Keratinocyte (primary cell): Measurements from ENCODE around the gene TMEM132D.

ENCODE experiments used
- CTCF ChIP-seq, 3 experiments: IDR thresholded peaks in 1 of 3; conservative IDR thresholded peaks in 1 of 3; optimal IDR thresholded peaks in 1 of 3; 2 replicates in 2 of 3; 3 replicates in 1 of 3; pipeline versions ENCODE3 to v1.5.1; 2011; ENCODE audit warnings: low read length in 3 of 3, mild to moderate bottlenecking in 3 of 3, moderate library complexity in 2 of 3, control low read depth in 1 of 3, inconsistent platforms in 1 of 3; ENCODE audit not compliant: insufficient read depth in 2 of 3; ENCODE audit errors: extremely low read depth in 1 of 3
- EZH2 ChIP-seq: IDR thresholded peaks from one replicate; pipeline ENCODE4 v1.6.1; 2012; ENCODE audit warnings: inconsistent platforms, mild to moderate bottlenecking, low read length, moderate library complexity

DNA sequence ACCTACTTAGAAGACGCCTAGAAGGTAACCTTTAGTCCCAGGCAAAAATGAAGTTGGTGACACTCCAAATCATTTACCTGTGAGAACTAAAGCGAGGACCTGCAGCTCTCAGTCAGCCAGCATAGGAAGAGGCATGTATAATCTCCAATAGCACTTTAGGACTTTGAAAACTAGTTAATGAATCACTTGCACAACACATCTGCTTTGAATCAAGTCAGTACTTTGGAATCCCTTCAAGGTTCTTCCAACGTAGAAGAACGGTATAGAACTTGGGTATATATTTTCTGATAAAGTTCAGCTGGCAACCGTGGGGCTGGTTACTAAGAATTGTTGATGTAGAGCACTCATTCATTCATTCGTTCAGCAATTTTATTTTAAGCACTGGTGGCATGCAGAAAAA is 251.9 kb downstream of the TMEM132D start:
- TF ChIP-seq CTCF (optimal IDR thresholded peaks at IDR 0.05 in 1 of 3, IDR thresholded peaks at IDR 0.05 in 1 of 3, conservative IDR thresholded peaks at IDR 0.05 in 1 of 3; ENCODE audit: extremely low read depth in 1 of 3, insufficient read depth in 2 of 3, low read length in 3 of 3): no peak
- no peak for TF ChIP-seq EZH2
